Ovary (tissue), 3 donors: Measurements from ENCODE around the gene IL1RL1.

ENCODE experiments used
- POLR2A ChIP-seq: fragments of 450-650 bp; IDR thresholded peaks from one replicate; pipeline ENCODE4 v1.6.1; 2017; ENCODE audit warnings: antibody characterized with exemption, mild to moderate bottlenecking, moderate library complexity
- TF ChIP-seq, protein P1 (sequence below), 3 donors: fragments of 450-650 bp in 2 of 3; fragments of 200-600 bp in 1 of 3; IDR thresholded peaks; one replicate each; pipeline versions ENCODE4 v1.5.1 to v1.8.0; 2016 to 2022; ENCODE audit warnings: antibody characterized with exemption in 3 of 3, mild to moderate bottlenecking in 1 of 3
- donor health status: DM: no; HTN: no; CAD: no.

DNA sequence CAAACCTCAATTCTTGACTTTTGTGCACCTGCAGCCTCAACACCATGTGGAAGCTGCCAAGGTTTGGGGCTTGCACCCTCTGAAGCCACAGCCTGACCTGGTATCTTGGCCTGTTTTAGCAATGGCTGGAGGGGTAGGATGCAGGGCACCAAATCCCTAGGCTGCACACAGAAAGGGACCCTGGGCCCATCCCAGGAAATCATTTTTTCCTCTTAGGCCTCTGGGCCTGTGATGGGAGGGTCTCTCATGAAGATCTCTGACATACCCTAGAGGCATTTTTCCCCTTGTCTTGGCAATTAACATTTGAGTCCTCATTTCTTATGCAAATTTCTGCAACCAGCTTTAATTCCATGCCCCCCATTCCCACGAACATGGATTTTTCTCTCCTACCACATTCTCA is 54.4 kb downstream of the IL1RL1 start:
- TF ChIP-seq POLR2A: no peak
- TF ChIP-seq, protein P1, sequence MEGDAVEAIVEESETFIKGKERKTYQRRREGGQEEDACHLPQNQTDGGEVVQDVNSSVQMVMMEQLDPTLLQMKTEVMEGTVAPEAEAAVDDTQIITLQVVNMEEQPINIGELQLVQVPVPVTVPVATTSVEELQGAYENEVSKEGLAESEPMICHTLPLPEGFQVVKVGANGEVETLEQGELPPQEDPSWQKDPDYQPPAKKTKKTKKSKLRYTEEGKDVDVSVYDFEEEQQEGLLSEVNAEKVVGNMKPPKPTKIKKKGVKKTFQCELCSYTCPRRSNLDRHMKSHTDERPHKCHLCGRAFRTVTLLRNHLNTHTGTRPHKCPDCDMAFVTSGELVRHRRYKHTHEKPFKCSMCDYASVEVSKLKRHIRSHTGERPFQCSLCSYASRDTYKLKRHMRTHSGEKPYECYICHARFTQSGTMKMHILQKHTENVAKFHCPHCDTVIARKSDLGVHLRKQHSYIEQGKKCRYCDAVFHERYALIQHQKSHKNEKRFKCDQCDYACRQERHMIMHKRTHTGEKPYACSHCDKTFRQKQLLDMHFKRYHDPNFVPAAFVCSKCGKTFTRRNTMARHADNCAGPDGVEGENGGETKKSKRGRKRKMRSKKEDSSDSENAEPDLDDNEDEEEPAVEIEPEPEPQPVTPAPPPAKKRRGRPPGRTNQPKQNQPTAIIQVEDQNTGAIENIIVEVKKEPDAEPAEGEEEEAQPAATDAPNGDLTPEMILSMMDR (IDR thresholded peaks at IDR 0.05): no peak
